K562 (cell line): ENCODE results near the gene GOLPH3. TPM values are rescaled to one million over a fixed set of nuclear protein-coding genes. Genes with fewer than 3 reads are reported as not detected.
A peak's percentile ranks its signal among the peaks of the same experiment; 100 is the strongest.

Source experiments
- NFRKB ChIP-seq: fragments of 450-650 bp; IDR thresholded peaks from 2 replicates; pipeline ENCODE4 v1.6.1; 2016; ENCODE audit warnings: low read depth
- polyA plus RNA-seq, 8 experiments: library from polyadenylated mRNA; depleted of rRNA in 4 of 8; stranded (reverse) in 5 of 8; unstranded in 3 of 8; fragments of >200 nt; fragmentation: Nextera tagmentation in 2 of 8; fragmentation: Illumina TruSeq in 1 of 8; extraction: Ambion mirVana in 2 of 8; extraction: Trizol in 1 of 8; gene quantifications; 2 replicates each; pipeline versions ENCODE4 v1.2.1 to v1.2.3, GENCODE V29; 2011 to 2014; ENCODE audit warnings: inconsistent platforms in 1 of 8, missing spikeins in 1 of 8
- total RNA-seq, 7 experiments: library from RNA; depleted of rRNA in 6 of 7; stranded (reverse); fragments of >200 nt in 6 of 7; fragmentation: Illumina TruSeq in 2 of 7; extraction: Trizol in 2 of 7; gene quantifications; 2 replicates each; pipeline versions ENCODE4 v1.2.1 to v1.2.3, GENCODE V29; 2011 to 2021; ENCODE audit warnings: low replicate concordance in 1 of 7
- TF ChIP-seq, protein P1 (sequence below): IDR thresholded peaks from 2 replicates; pipeline ENCODE4 v1.6.1; 2011; ENCODE audit warnings: borderline replicate concordance, low read depth, mild to moderate bottlenecking, moderate library complexity, low read length; ENCODE audit not compliant: insufficient read depth, poor library complexity, severe bottlenecking
- TF ChIP-seq, protein P2 (sequence below), 2 experiments: fragments of 450-650 bp; conservative IDR thresholded peaks; 2 replicates each; pipeline ENCODE4 v1.6.1; 2017; ENCODE audit warnings: mild to moderate bottlenecking in 2 of 2, moderate library complexity in 2 of 2
- TF ChIP-seq, protein P3 (sequence below): fragments of 250-450 bp; sonication (Bioruptor Pico); IDR thresholded peaks from 2 replicates; pipeline ENCODE4 v1.8.0; 2022; ENCODE audit warnings: inconsistent platforms, mild to moderate bottlenecking, moderate library complexity, borderline replicate concordance

Gene GOLPH3
- total and polyA plus RNA-seq, 9 of the 15 experiments (the other 6 are each of a cell fraction or from before 2014, with no cell fraction given): 18.8 to 94.6 (median 55.1) TPM

DNA sequence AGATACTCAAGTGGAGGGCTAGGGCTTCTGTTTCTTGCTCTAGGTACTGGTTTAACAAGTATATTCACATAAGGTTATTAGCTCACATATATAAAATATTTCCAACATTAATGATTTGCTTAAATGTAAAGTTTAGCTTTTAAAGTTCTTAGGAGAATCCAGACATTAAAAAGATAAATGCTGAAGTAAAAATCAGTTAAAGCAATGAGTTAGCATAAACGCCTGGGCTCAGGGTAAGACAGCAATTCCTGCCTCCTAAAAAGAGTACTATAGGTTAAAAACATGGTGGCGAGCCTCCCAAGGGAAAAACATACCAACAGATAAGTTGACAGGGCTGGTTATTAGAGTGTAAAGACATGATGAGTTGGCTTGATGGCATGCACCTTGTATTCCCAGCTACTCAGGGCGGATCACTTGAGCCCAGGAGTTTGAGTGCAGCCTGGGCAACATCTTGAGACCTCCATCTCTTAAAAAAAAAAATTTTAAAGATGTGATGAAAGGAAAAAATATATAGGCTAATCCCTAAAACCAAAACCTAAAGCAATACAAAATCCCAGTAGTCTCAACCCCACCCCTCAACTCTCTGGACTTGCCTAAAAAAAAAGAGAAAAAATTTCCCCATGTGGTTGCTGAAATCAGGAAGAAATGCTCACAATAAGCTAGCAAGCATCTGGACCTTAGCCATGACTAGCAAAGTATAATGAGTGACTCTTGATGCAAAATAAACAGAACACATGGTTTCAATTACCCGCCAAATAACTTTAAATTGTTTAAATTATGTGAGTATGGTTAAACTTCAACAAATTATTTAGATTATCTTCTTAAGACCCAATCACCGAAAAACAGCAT lies 3.6 kb downstream of the GOLPH3 start (continued):
- TF ChIP-seq, protein P1, sequence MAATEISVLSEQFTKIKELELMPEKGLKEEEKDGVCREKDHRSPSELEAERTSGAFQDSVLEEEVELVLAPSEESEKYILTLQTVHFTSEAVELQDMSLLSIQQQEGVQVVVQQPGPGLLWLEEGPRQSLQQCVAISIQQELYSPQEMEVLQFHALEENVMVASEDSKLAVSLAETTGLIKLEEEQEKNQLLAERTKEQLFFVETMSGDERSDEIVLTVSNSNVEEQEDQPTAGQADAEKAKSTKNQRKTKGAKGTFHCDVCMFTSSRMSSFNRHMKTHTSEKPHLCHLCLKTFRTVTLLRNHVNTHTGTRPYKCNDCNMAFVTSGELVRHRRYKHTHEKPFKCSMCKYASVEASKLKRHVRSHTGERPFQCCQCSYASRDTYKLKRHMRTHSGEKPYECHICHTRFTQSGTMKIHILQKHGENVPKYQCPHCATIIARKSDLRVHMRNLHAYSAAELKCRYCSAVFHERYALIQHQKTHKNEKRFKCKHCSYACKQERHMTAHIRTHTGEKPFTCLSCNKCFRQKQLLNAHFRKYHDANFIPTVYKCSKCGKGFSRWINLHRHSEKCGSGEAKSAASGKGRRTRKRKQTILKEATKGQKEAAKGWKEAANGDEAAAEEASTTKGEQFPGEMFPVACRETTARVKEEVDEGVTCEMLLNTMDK: no peak
- TF ChIP-seq NFRKB: no peak
- TF ChIP-seq, protein P2, sequence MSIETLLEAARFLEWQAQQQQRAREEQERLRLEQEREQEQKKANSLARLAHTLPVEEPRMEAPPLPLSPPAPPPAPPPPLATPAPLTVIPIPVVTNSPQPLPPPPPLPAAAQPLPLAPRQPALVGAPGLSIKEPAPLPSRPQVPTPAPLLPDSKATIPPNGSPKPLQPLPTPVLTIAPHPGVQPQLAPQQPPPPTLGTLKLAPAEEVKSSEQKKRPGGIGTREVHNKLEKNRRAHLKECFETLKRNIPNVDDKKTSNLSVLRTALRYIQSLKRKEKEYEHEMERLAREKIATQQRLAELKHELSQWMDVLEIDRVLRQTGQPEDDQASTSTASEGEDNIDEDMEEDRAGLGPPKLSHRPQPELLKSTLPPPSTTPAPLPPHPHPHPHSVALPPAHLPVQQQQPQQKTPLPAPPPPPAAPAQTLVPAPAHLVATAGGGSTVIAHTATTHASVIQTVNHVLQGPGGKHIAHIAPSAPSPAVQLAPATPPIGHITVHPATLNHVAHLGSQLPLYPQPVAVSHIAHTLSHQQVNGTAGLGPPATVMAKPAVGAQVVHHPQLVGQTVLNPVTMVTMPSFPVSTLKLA (conservative IDR thresholded peaks at IDR 0.05): 0 out of 4 replicates have a peak, but pooled peaks of 1 of the 2 experiments have one; percentile 1
- TF ChIP-seq, protein P3, sequence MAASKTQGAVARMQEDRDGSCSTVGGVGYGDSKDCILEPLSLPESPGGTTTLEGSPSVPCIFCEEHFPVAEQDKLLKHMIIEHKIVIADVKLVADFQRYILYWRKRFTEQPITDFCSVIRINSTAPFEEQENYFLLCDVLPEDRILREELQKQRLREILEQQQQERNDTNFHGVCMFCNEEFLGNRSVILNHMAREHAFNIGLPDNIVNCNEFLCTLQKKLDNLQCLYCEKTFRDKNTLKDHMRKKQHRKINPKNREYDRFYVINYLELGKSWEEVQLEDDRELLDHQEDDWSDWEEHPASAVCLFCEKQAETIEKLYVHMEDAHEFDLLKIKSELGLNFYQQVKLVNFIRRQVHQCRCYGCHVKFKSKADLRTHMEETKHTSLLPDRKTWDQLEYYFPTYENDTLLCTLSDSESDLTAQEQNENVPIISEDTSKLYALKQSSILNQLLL: no peak
